Stimulated activated CD4-positive, alpha-beta T cell treated with anti-CD3 and anti-CD28 coated beads, Interleukin-4, amount 100 ng/mL, for 24 hours (primary cell): ENCODE results near the gene MEOX2.

Experiments
- DNase-seq: peaks from one replicate; pipeline ENCODE4 v3.0.0-alpha.2; 2020

Gene MEOX2

DNA sequence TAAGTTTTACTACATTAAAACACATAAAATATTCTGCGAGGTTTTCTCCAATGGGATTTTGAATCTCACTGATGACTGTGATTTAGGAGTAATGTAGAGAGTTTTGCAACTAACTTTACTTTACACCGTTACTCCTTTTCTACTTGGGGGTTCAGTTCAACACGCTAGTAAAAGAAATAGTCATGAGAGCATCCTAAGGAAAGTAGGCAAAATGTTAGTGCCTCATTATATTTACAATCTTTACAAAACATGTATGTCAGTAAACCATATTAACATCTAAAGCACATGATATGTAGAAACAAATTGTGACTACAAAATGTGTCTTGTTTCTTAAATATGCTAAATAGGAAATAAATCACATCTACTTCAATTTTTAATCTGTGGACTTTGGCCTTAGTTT lies 6.0 kb downstream of the MEOX2 start:
- DNase-seq = no peak

DNA sequence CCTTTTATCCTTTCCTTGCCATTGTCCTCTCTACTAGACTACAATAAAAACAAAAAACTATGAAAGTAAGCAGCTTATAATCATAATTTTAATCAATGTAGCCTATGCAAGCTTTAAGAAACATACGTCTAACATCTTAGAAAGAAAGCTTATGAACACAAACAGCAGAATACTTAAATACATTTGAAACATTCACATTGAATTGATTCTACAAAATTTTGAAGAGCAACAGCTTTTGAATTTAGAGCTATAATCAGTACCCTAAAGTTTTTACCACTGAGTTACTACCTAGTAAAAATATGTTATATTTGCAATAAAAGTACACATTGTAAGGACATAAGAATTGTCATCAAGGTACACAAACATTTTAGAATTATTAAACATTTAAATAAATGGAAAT lies 7.2 kb downstream of the MEOX2 start:
- DNase-seq = no peak

DNA sequence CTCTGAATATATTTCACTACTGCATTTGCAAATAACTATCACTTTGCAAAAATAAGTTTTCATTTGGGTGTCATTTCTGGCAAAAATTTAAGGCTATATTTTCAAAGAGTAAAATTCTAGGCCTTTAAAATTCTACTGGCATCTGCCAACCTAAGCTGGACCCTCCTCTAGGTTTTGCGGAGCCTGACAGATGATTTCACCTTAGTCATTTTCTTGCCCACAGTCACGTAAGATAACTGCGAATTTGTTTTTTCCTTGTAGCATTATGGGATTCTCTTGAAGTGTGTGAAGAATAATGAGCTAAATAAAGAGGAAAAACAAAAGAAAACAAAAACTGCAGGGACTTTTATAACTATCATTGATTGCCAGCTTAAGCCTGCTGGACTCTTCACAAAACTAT lies 7.8 kb downstream of the MEOX2 start:
- DNase-seq = no peak

DNA sequence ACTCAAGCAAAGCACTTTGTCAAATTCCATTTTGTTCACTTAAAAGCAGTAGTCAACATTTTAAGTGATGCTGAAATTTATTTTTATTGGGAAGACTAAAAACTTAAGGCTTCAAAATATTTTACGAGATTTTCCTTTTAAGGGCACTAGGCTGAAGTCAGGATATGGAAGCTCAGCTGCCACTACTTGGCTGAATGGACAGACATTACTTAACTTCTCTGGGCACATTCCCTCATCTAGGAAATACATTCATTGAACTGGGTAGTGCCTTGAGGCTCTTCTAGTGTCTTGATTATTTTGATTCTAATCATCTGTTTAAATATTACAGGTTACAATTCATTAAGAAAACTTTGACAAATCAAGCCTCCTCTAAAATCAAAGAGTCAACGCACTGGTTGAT lies 11.1 kb downstream of the MEOX2 start:
- no peak for DNase-seq

DNA sequence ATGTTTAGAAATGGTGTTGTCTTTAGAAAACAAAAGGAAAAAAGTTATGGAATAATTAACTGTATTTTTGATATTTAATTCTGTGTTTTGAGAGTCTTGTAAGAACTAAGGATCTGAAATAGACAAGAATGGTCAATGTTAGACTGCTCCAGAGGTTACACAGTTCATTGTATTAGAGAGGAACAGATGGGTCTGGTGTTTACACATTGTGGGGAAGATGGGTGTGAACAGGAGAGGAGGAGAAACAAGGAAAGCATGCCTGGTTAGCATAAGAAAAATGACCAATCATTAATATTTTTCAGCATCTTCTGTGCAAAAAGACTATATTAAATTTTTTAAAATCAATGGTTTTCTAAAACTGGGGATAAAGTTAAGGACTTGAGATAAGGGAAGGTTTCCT lies 11.9 kb downstream of the MEOX2 start:
- no peak for DNase-seq

DNA sequence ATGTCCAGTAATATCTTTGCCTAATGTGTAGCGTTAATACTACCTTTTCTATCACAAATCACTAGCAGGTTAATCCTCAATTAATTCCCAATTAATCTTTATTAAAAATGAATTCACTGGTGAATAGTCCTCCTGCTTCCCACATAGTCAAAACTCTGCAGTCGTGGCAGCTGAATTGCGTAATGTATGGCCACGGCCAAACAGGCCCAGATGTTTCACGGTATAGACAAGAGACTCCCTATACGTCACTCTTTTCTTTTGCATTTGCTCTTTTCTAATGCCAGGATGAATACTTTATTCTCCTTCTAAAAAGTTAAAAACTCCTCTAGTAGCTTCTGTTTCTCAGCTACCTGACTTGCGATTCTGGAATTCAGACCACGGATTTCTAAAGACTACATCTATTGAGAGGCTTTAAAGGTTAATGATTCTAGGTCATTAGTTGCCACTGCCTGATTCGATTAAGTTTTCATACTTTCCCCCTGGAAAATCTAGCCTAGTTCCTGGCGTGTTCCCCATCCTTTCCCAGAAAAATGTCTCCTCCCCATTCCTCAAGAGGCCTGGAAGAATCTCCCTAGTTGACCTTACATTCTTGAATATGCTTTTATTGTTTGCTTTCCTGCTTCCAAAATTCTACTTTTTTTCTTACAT lies 16.9 kb downstream of the MEOX2 start:
- no peak for DNase-seq

DNA sequence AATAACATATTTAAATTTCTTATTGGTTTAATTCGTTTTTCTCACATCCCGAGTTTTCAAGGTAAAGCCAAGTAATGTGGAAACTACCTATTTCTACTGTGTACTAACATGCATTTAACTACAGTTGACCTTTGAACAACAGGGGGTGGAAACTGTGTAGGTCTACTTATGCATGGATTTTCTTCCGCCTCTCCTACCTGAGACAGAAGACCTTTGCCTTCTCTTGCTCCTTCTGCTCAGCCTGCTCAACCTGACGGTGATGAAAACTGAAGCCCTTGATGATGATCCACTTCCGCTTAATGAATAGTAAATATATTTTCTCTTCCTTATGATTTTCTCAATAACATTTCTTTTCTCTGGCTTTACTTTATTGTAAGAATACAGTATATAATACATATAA lies 18.5 kb downstream of the MEOX2 start:
- no peak for DNase-seq

DNA sequence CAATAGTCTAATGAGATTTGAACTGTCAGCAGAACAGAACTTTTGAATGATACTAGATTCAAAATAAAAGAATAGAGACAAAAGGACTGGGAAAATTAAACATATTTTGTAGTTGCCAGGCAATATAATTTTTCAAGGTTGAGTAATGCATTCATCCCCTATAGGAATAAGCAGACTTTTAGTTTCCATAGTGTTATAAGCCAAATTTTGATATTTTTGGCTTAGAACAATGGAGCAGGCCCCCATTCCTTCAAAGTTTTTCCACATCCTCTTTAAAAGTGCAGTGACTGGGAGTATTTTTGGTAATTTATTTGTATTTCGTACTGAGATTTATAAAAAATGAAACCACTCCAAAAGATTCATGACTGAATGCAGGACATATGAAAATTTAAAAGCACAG lies 24.0 kb downstream of the MEOX2 start:
- DNase-seq = no peak

DNA sequence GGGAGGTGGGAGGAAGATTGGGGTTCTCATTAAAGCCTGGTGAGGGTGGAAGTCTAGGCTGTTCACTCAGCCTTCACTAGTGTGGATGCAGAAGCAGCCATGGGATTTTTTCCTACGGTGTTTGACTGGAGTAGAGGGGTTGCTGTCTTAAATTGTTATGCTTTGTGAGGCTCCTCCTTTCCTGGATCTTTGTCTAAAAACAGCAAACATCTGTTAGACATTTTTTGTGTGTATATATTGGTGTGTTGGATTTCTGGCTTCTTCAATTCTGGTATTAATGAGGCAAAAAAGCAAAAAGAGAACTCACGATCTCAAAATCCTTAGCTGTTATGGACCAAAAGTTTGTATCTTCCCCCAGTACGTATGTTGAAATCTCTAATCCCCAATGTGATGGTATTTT lies 28.2 kb downstream of the MEOX2 start:
- no peak for DNase-seq

DNA sequence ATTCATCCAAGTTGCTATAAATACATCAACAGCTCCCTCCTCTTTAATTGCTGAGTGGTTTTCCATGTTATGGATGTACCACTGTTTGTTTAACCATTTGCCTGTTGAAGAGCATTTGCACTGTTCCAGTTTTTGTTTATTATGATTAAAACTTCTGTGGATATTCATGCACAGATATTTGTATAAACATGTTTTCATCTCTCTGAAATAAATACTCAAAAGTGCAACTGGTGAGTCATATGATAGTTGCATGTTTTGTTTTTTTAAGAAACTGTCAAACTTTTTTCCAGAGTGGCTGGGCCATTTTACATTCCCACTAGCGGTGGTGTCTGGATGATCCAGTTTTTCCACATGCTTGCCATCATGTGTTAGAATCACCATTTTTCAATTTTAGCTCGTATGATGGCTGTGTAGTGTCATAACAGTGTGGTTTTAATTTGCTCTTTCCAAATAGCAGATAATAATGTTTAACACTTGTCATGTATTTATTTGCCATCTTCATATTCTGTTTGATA lies 33.6 kb downstream of the MEOX2 start:
- DNase-seq = no peak

DNA sequence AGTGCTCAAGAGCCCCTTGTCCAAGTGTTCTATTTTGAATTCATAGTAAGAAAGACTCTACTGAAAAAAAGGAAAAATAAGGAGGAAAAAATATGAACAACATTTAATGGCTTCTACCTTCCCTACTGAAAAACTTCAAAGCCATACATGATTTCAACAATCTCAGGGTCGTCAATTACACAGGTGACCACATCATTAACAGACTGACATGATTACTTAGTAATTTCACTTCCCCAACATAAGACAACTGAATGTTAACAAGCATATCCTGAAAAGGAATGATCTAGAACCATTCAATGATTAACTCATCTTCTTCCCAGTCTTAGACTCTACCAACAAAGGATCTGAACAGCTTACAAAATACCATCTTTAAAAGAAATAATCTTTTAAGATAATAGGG lies 34.8 kb downstream of the MEOX2 start:
- no peak for DNase-seq

DNA sequence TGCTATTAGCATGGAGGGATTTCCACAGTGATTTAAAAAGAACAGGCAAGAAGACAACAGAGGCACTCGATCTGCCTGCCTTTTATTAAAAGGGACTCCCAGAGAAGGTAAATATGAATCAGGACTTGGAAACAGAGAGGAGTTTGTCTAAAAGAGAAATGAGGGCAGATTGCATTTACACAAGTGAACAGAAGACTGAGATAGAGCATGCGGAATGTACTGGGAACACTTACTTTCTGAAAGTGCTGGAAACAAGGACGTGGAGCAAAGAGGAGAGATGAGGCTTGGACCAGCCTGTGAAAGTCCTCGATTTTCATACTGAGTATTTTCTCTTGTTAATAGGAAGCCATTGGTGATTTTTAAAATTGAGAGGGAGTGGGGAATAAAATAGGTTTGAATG lies 35.7 kb downstream of the MEOX2 start:
- DNase-seq = no peak

DNA sequence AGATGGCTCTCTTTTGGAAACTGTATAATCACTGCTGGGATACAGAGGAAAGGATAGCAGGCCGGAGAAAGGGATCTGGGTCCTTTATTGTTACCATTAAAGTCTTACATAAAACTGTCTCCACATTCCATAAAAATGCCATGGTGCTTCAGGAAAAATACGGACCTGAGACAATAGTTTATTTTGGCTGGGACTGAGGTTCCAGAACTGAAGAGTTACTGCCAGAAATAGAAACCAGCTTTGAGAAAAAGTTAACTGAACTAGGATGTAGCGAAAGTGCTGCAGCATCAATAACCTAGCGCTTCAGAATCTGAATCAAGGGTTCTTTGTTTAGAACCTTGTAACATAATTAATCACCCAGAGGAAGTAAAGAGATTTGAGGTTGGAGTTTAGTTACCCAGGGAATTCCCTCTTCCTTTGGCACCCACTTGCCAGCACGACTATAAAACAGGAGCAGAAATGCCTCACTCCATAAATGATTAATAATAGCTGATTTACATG lies 38.0 kb downstream of the MEOX2 start:
- DNase-seq = no peak

DNA sequence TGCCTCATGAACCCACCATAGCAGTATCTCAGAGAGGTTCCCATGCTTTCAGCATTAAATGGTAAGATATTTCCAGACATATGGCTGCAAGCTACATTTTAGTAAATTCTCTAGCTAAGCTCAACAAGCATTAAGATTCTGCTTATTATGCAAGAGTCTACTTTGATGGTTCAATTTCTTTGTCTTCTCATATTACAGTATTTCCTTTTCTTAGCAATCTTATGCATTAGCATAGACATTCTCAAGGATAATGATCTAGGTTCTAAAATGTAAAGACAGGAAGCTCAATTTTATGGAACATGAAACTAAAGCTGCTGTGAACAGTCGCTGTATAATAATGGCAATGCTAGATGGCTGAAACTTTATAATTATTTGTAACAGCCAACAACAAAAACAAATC lies 39.2 kb downstream of the MEOX2 start:
- no peak for DNase-seq

DNA sequence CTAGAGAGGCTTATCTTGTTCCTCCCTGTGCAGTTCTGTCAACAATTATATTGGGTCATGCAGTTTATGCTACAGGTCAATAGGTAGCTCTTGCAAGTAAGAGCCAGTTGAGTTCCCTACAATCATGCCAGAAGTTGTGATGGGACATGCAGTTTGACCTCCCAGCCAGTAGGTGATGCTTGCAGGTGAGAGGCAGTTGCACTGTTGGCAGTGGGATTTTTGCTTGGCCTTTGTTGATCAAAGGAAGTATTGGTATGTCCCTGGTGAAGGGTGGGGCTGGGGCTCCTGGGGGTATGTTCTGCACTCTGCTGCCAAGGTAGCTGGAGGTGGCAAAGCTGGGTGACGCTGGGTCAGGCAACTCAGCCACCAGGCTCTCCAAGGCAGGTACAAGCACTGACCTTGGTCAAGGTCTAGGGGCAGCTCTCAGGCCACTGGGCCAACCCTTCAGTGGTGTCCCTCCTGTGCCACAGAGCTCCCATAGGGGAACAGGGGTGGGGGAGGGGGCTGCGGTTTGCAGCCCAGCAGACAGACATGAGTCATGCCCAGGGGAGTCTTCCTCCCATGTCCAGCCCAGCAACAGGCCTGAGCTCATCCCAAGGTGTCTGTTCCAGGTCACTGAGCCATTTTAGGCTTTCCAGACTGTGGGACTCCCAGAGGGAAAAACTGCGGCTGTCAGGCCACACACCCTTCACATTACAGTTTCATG lies 43.3 kb downstream of the MEOX2 start:
- DNase-seq = no peak

DNA sequence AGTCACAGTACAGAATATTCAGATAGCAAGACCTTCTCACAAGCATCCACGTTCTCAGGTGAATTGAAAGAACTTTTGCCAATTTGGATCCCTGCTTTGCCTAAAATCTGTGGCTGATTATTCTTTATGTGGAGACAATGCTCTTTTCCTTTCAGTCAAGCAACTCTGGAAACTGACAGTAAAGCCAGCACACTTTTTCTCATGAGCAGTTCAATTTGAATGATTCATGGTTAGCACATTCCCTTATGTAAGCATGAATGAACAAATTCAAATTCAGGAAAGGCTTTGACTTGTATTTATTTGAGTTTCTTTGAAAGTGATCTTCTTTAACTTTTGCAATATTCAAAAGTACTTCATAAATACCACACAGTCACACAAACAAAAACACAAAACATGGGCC lies 57.6 kb downstream of the MEOX2 start:
- DNase-seq = no peak

DNA sequence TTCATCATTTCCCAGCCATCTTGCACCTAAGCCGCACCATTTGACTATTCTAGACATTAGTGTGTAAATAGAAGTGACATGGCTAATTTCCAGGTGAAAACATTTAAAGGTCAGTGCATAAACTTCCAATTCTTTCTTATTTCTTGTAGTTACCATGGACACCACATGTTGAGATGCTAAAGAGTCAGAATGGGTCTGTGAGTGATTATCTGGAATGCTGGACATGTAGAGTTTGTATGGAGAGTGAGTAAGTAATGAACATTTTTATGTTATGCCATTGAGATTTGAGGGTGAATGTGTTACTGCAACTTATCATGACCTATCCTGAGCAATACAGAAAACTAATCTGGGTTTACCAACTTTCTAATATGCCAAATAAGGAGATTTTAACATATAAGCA lies 60.4 kb downstream of the MEOX2 start:
- no peak for DNase-seq

DNA sequence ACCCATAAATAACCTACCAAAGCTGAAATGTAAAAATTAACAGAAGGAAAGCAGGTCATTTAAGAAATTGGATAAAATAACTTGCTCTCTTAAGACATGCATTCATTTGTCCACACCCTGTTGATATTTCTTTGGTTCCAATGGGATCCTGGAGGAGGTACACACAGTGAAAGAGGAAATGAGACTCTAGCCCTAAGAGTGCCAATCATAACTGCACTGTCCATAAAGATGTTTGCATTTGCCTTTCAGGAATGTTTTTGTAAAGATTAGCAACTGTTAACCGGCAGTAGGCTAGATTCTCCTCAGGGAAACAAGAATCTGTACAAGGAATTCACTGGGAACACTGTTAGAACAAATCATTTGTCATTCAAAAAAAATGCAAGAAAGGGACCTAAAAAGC lies 61.0 kb downstream of the MEOX2 start:
- DNase-seq = no peak

DNA sequence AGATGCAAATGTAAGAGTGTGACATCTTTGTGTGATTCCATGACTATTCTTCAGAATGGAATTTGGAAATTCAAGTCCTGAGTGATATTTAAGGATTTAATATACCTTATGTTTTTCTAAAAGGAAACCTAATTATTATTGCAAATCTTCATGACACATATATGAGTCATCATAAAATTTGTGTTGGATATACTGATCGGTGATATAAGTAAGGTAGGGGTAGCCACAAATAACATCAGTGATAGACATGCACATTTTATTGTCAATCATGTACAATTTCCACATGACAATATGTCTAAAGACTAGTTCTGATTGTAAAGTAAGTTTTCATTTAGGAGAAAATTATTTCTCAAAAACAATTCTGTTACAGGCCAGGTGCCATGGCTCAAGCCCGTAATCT lies 65.0 kb downstream of the MEOX2 start:
- no peak for DNase-seq

DNA sequence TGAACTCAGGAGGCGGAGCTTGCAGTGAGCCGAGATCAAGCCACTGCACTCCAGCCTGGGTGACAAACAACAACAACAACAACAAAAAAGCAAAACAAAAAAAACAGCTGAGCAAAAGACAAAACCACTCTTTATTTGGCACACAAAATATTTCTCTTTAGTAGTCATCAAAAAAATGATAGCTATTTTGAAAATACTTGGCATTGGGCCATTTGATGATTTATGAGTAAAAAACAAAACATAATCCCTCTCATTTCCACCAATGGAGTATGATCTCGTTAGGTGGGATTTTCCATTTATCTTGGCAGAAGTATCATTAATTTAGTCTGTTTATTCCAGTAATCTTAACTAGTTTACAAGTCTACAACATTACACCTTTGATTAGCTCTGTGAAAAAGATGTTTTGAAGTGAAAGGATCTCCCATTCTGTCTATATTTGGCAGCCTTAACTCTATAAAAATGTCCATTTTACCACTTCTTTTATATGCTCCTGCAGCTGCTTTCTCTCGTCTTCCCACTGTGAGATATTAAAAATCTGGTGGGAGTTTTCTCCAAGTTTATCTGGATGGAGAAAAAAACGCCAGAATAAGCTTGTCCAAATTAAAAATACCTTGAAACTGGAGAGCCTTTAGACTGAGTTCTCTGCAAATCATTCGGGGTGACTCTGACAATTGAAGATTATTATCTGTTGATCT lies 65.8 kb downstream of the MEOX2 start:
- DNase-seq = no peak

DNA sequence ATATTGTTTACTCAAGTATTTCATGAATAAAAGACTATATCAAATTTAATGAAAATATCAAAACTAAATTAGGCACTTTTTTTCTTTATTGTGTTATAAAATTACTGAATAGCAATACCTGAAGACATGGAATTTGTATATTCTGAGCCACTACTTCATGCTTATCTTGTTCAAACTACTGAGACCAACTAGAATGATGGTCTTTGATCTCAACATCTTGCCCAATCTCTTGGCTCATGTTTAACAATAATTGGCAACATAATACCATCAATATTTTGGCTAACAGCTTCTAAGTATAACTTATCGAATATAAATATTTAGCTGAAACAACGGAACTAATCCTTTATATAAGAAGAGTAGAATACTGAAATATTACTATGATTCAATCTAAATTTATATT lies 68.2 kb downstream of the MEOX2 start:
- DNase-seq = no peak

DNA sequence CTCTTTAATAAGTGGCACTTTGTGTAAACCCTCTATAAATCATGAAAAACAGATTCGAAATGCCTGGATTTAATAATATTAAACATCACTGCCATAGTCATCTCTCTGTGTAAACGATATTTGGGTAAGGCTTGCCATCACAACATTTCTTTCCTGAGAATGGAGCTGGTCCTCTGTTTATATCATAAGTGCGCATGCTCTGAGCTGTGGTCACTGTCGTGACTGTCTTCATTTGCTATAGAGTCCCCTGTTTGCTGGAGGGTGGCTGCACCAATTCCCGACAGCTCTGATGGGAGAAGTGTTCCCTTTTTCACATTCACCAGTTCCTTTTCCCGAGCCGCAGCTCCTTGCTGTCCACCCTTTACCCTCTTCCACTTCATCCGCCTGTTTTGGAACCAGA lies 74.3 kb downstream of the MEOX2 start:
- no peak for DNase-seq

DNA sequence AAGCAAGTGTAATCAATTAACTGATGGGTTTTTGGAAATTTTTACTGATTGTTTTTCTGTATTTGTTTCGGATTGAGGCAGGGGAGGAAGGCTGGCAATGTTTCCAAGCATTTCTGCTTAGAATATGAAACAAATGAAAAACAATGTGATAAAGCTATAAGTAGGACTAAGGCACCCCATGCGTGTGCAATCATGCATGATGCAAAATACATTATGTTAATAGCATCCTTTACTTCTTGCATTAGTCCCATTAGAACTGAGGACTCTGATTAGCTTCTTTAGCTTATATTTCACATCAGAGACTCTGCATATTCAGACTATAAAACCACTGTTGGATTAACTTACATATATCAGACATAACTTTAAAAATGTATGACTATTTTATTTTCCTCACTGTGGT lies 76.0 kb downstream of the MEOX2 start:
- DNase-seq = no peak

DNA sequence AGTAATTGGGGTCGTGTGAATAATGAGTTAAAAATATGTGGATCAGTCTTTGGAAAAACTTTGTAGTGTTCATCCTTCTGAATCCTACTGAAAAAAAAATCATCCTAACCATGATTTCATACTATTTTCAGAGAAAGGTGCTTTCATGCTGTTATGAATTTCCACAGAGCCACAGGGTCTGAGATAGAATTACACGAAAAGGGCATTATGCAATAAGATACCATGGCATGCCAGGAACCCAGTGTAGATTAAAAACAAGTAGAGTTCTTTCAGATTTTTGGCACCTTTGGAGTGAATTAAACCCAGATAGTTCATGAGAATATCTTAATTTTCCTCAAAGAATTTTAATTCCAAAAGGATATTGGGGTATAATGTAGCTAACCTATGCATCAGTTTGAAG lies 77.2 kb downstream of the MEOX2 start:
- DNase-seq = no peak
